HEK293 (cell line): ENCODE data around the gene POLD4.

Source experiments
- CTCF ChIA-PET: fragments of 350-600 bp; formaldehyde crosslinking; extraction: SDS; loops from one replicate; lab custom pipeline; 2021; ENCODE audit warnings: antibody characterized with exemption; lab: Yijun Ruan, JAX
- POLR2A ChIA-PET: fragments of 300-600 bp; formaldehyde crosslinking; extraction: SDS; loops from one replicate; lab custom pipeline; 2020; ENCODE audit warnings: antibody characterized with exemption, inconsistent platforms; lab: Yijun Ruan, JAX
- H3K27ac ChIP-seq: fragments of 200-500 bp; sonication (Bioruptor generic); 2 replicates; pipeline ENCODE4 v1.5.1; 2014; ENCODE audit warnings: low read depth, low read length, control low read depth, inconsistent platforms; ENCODE audit errors: extremely low read depth
- H3K36me3 ChIP-seq, 2 experiments: fragments of 200-500 bp in 1 of 2; sonication (Bioruptor generic) in 1 of 2; 1 replicate in 1 of 2; 2 replicates in 1 of 2; pipeline ENCODE4 v1.5.1; 2014 to 2017; ENCODE audit warnings: inconsistent platforms in 2 of 2, low read length in 2 of 2; ENCODE audit not compliant: control insufficient read depth in 2 of 2, insufficient read depth in 1 of 2
- H3K4me1 ChIP-seq: fragments of 200-500 bp; sonication (Bioruptor generic); 2 replicates; pipeline ENCODE4 v1.5.1; 2014; ENCODE audit warnings: mild to moderate bottlenecking, low read length, inconsistent platforms; ENCODE audit not compliant: control insufficient read depth, insufficient read depth
- H3K4me3 ChIP-seq: 2 replicates; pipeline ENCODE4 v1.5.1; 2011; ENCODE audit warnings: low read depth, mild to moderate bottlenecking, control low read depth, low read length, moderate library complexity
- H3K9me3 ChIP-seq: fragments of 200-500 bp; sonication (Bioruptor generic); 2 replicates; pipeline ENCODE4 v1.5.1; 2014; ENCODE audit warnings: low read depth, low read length, inconsistent platforms; ENCODE audit not compliant: control insufficient read depth, insufficient read depth
- GLIS1 ChIP-seq: fragments of 450-650 bp; formaldehyde crosslinking; IDR thresholded peaks from 2 replicates; pipeline ENCODE4 v1.5.1; 2016; ENCODE audit warnings: missing biosample characterization, missing genetic modification characterization
- HIC1 ChIP-seq: fragments of 450-650 bp; formaldehyde crosslinking; IDR thresholded peaks from 2 replicates; pipeline ENCODE4 v1.5.1; 2016; ENCODE audit warnings: missing biosample characterization, missing genetic modification characterization
- HOXC10 ChIP-seq: sonication (generic); formaldehyde crosslinking; IDR thresholded peaks from 2 replicates; pipeline ENCODE4 v1.8.1; 2023; ENCODE audit warnings: mild to moderate bottlenecking, missing genetic modification reagents
- KLF1 ChIP-seq: fragments of 450-650 bp; formaldehyde crosslinking; IDR thresholded peaks from 2 replicates; pipeline ENCODE4 v1.5.1; 2016; ENCODE audit warnings: missing biosample characterization, missing genetic modification characterization
- KLF17 ChIP-seq: fragments of 450-650 bp; formaldehyde crosslinking; IDR thresholded peaks from 2 replicates; pipeline ENCODE4 v1.5.1; 2016; ENCODE audit warnings: missing biosample characterization, missing genetic modification characterization
- KLF9 ChIP-seq: fragments of 450-650 bp; formaldehyde crosslinking; IDR thresholded peaks from 2 replicates; pipeline ENCODE4 v1.5.1; 2016; ENCODE audit warnings: missing biosample characterization, missing genetic modification characterization, low read depth
- MEIS1 ChIP-seq: sonication (generic); formaldehyde crosslinking; IDR thresholded peaks from 2 replicates; pipeline ENCODE4 v1.8.1; 2022; ENCODE audit warnings: missing genetic modification reagents, mild to moderate bottlenecking, borderline replicate concordance
- ZBTB26 ChIP-seq: fragments of 450-650 bp; formaldehyde crosslinking; optimal IDR thresholded peaks from 2 replicates; pipeline ENCODE3; 2016; ENCODE audit warnings: missing biosample characterization, mild to moderate bottlenecking, missing genetic modification characterization
- ZBTB6 ChIP-seq: fragments of 450-650 bp; formaldehyde crosslinking; IDR thresholded peaks from 2 replicates; pipeline ENCODE4 v1.5.1; 2017; ENCODE audit warnings: missing biosample characterization, missing genetic modification characterization
- ZNF121 ChIP-seq: fragments of 450-650 bp; formaldehyde crosslinking; IDR thresholded peaks from 2 replicates; pipeline ENCODE4 v1.5.1; 2016; ENCODE audit warnings: missing biosample characterization, missing genetic modification characterization
- ZNF280D ChIP-seq: fragments of 450-650 bp; formaldehyde crosslinking; IDR thresholded peaks from 2 replicates; pipeline ENCODE4 v1.5.1; 2016; ENCODE audit warnings: missing biosample characterization, missing genetic modification characterization
- ZNF335 ChIP-seq: fragments of 450-650 bp; formaldehyde crosslinking; conservative IDR thresholded peaks from 2 replicates; pipeline ENCODE4 v1.5.1; 2016; ENCODE audit warnings: missing biosample characterization, missing genetic modification characterization
- ZNF341 ChIP-seq: fragments of 450-650 bp; formaldehyde crosslinking; IDR thresholded peaks from 2 replicates; pipeline ENCODE4; 2016; ENCODE audit warnings: low read depth, missing biosample characterization, missing genetic modification characterization
- ZNF37A ChIP-seq: fragments of 450-650 bp; IDR thresholded peaks from 2 replicates; pipeline ENCODE4 v1.5.1; 2018; ENCODE audit warnings: missing biosample characterization, missing genetic modification characterization
- ZNF449 ChIP-seq: fragments of 450-650 bp; formaldehyde crosslinking; IDR thresholded peaks from 2 replicates; pipeline ENCODE4 v1.5.1; 2017; ENCODE audit warnings: missing biosample characterization, mild to moderate bottlenecking, missing genetic modification characterization, moderate library complexity
- ZSCAN30 ChIP-seq: fragments of 450-650 bp; IDR thresholded peaks from 2 replicates; pipeline ENCODE4 v1.5.1; 2018; ENCODE audit warnings: missing biosample characterization, mild to moderate bottlenecking, missing genetic modification characterization, moderate library complexity
- TF ChIP-seq, protein P1 (sequence below): fragments of 450-650 bp; formaldehyde crosslinking; IDR thresholded peaks from 2 replicates; pipeline ENCODE4 v1.5.1; 2016; ENCODE audit warnings: missing biosample characterization, missing genetic modification characterization
- TF ChIP-seq, protein P2 (sequence below): sonication (generic); formaldehyde crosslinking; IDR thresholded peaks from 2 replicates; pipeline ENCODE4 v1.8.1; 2022; ENCODE audit warnings: mild to moderate bottlenecking, moderate library complexity, missing genetic modification reagents

Gene POLD4

DNA sequence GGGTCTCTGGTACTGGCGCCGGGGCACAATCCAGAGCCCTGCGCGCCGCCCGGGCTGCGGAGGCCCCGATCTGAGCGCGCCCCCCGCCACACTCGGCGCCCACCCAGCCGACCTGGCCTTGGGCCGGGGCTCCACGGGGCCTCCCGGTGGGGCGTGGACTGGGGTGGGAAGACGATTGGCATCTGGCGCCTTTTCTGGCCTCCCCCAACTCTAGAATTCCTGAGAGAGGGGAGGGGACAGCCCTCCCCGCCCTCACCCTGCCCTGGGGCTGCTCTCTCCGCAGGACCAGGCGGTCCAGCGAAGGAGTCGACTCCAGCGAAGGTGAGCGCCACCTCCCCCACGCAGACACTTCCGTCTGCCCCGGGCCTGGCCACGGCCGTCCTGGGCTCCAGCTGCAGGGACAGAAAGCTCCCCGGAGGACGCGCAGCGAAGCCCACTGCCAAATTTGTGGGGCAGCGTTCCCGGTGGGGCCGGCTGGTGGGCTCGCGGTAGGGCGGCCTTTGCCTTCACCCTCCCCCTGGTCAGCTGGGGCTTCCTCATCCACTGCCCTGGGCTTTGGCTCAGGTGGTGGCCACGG, 49.4 kb downstream of the POLD4 start:
- TF ChIP-seq GLIS1 (peak; percentile 15; the same call in 1 of the 2 replicates), ZNF121 (no peak), ZNF37A (no peak), KLF17 (tag by site-specific recombination) (no peak)
- Histone ChIP-seq H3K9me3 (no peaks in the 10 kb centered on the region), H3K36me3 (peaks cover 0 to 51% of the 10 kb centered on the region in 2 experiments; a peak in 1 of 3 replicates), H3K27ac (peak overlapping the region; percentile 79; the same call in 1 of the 2 replicates), H3K4me1 (no peaks in the 10 kb centered on the region), H3K4me3 (peak overlapping the region; percentile 66)
- POLR2A ChIA-PET: interaction anchor here (1.2 to 3.5 kb wide), 4 partner anchors 9 to 15 kb away, joined by 3 to 32 read pairs (median 11); partner anchors contain the start of gene ANKRD13D
- CTCF ChIA-PET: interaction anchor here (0.6 to 3.4 kb wide), 4 partner anchors 13 to 229 kb away, joined by 5 to 17 read pairs (median 10); no protein-coding TSS in a partner anchor

DNA sequence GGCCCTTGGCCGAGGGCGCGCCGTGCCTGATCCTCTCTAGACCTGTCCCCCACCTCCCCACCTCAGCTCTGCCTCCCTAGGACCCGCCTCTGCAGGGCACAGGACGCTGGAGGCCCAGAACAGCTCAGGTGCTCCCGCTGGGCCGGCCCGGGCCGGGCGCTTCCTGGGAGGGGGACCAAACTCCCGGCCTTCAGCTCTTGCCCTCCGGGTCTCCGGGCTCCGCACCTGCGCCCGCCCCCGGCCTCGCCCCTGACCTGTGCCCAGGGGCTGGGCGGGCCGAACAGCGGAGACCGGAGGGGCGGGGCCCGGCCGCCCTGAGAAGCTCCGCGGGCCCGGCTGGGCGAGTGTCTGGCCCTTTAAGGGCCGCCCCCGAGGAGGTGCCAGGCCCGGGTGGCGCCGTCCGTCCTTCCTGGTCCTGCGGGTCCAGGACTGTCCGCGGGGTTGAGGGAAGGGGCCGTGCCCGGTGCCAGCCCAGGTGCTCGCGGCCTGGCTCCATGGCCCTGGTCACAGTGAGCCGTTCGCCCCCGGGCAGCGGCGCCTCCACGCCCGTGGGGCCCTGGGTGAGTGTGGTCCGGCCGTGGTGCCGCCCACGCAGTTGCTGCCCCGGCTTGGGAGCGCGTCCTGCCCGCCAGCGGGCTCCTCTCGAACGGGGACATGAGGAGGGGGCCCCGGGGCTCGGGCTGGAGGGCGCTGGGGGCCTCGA, 50.1 kb downstream of the POLD4 start, which contains the start of gene SSH3:
TSS of gene SSH3 (plus strand) at position 399 of the 703 bp plus-strand sequence. CDS start at position 495, 96 bp downstream.
- Histone ChIP-seq H3K36me3 (peaks cover 0 to 56% of the 10 kb centered on the region in 2 experiments; a peak in 2 of 3 replicates), H3K27ac (peak within 1 kb of the TSS; percentile 79; the same call in 1 of the 2 replicates), H3K9me3 (no peaks in the 10 kb centered on the region), H3K4me1 (no peaks in the 10 kb centered on the region), H3K4me3 (peak within 1 kb of the TSS; percentile 66)
- ChIA-PET POLR2A (interaction anchor here (0.8 to 3.5 kb wide), 6 partner anchors 10 to 64 kb away, joined by 3 to 32 read pairs (median 5); partner anchors contain the start of gene ANKRD13D), CTCF (interaction anchor here (0.6 to 3.4 kb wide), 5 partner anchors 8 to 292 kb away, joined by 3 to 17 read pairs (median 4); no protein-coding TSS in a partner anchor)
- TF ChIP-seq ZBTB6 (tag by site-specific recombination) (no peak), ZNF335 (tag by site-specific recombination) (peak; percentile 59; the same call in 1 of the 2 replicates), KLF9 (tag by site-specific recombination) (peak; percentile 54), HOXC10 (CRISPR knock-in tag) (no peak), ZSCAN30 (no peak), KLF1 (peak; percentile 76), ZNF341 (0 out of 2 replicates have a peak, but pooled peaks have one; percentile 15), MEIS1 (CRISPR knock-in tag) (no peak), HIC1 (tag by site-specific recombination) (peak; percentile 46; the same call in 1 of the 2 replicates), ZNF280D (tag by site-specific recombination) (no peak), ZNF449 (tag by site-specific recombination) (no peak), ZBTB26 (tag by site-specific recombination) (peak; percentile 65)
- TF ChIP-seq, protein P1, sequence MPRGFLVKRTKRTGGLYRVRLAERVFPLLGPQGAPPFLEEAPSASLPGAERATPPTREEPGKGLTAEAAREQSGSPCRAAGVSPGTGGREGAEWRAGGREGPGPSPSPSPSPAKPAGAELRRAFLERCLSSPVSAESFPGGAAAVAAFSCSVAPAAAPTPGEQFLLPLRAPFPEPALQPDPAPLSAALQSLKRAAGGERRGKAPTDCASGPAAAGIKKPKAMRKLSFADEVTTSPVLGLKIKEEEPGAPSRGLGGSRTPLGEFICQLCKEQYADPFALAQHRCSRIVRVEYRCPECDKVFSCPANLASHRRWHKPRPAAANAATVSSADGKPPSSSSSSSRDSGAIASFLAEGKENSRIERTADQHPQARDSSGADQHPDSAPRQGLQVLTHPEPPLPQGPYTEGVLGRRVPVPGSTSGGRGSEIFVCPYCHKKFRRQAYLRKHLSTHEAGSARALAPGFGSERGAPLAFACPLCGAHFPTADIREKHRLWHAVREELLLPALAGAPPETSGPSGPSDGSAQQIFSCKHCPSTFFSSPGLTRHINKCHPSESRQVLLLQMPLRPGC (tag by site-specific recombination): no peak
- TF ChIP-seq, protein P2, sequence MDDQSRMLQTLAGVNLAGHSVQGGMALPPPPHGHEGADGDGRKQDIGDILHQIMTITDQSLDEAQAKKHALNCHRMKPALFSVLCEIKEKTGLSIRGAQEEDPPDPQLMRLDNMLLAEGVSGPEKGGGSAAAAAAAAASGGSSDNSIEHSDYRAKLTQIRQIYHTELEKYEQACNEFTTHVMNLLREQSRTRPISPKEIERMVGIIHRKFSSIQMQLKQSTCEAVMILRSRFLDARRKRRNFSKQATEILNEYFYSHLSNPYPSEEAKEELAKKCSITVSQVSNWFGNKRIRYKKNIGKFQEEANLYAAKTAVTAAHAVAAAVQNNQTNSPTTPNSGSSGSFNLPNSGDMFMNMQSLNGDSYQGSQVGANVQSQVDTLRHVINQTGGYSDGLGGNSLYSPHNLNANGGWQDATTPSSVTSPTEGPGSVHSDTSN: 0 out of 2 replicates have a peak, but pooled peaks have one; percentile 57
